Activated CD8-positive, alpha-beta T cell treated with anti-CD3 and anti-CD28 coated beads for 36 hours (primary cell): ENCODE measurements around the gene WDR49. TPM values are rescaled to one million over a fixed set of nuclear protein-coding genes. Genes with fewer than 3 reads are reported as not detected.

Experiments used
- ATAC-seq: fragments of 200-7000 bp; cut with Tn5 transposase; one replicate; pipeline ENCODE4 v1.10.0; 2021; ENCODE audit warnings: mild to moderate bottlenecking, moderate library complexity
- CTCF ChIA-PET: fragments of 350-600 bp; sonication (Branson Sonifier 250); formaldehyde crosslinking; loops from one replicate; lab custom pipeline; 2021; ENCODE audit warnings: antibody characterized with exemption; lab: Charles Lee
- POLR2A ChIA-PET: fragments of 350-600 bp; sonication (Branson Sonifier 250); formaldehyde crosslinking; loops from one replicate; lab custom pipeline; 2021; ENCODE audit warnings: antibody characterized with exemption; lab: Charles Lee
- DNase-seq: peaks from one replicate; pipeline ENCODE4 v3.0.0-alpha.2; 2020
- H3K27ac Mint-ChIP-seq: one replicate; pipeline ENCODE4 v1.8.0; 2021; ENCODE audit warnings: mild to moderate bottlenecking, mixed read lengths
- H3K27me3 Mint-ChIP-seq: one replicate; pipeline ENCODE4 v1.8.0; 2021; ENCODE audit warnings: mixed read lengths
- H3K36me3 Mint-ChIP-seq: one replicate; pipeline ENCODE4 v1.8.0; 2021; ENCODE audit warnings: low read depth, mixed read lengths
- H3K4me1 Mint-ChIP-seq: one replicate; pipeline ENCODE4 v1.8.0; 2021; ENCODE audit warnings: low read depth, mixed read lengths
- H3K4me3 Mint-ChIP-seq: one replicate; pipeline ENCODE4 v1.8.0; 2021; ENCODE audit warnings: mild to moderate bottlenecking, moderate library complexity, mixed read lengths
- H3K9me3 Mint-ChIP-seq: one replicate; pipeline ENCODE4 v1.8.0; 2021; ENCODE audit warnings: mixed read lengths
- intact Hi-C: fragments of 100-400 bp; cut with micrococcal nuclease; formaldehyde crosslinking; loops from one replicate; pipeline ENCODE4 v1.10.0; 2022
- total RNA-seq, 2 experiments: library from RNA; stranded (reverse); gene quantifications; one replicate each; pipeline ENCODE4 v1.2.3, GENCODE V29; 2021
- TF ChIP-seq, protein P1 (sequence below): fragments of 200-600 bp; IDR thresholded peaks from one replicate; pipeline ENCODE4 v1.8.0; 2022; ENCODE audit warnings: antibody characterized with exemption, mild to moderate bottlenecking

The WDR49 gene
- total RNA-seq, 2 experiments from 2014 or later = 0.29 to 0.36 TPM

- TF ChIP-seq, protein P1, sequence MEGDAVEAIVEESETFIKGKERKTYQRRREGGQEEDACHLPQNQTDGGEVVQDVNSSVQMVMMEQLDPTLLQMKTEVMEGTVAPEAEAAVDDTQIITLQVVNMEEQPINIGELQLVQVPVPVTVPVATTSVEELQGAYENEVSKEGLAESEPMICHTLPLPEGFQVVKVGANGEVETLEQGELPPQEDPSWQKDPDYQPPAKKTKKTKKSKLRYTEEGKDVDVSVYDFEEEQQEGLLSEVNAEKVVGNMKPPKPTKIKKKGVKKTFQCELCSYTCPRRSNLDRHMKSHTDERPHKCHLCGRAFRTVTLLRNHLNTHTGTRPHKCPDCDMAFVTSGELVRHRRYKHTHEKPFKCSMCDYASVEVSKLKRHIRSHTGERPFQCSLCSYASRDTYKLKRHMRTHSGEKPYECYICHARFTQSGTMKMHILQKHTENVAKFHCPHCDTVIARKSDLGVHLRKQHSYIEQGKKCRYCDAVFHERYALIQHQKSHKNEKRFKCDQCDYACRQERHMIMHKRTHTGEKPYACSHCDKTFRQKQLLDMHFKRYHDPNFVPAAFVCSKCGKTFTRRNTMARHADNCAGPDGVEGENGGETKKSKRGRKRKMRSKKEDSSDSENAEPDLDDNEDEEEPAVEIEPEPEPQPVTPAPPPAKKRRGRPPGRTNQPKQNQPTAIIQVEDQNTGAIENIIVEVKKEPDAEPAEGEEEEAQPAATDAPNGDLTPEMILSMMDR = no peak
- ATAC-seq (no peak), DNase-seq (no peak)
- ChIA-PET CTCF (no interaction called here), POLR2A (no interaction called here)
- H3K36me3 Mint-ChIP-seq = no peaks in the 10 kb centered on the region
- no peak overlapping the region for H3K27ac Mint-ChIP-seq
- H3K27me3 Mint-ChIP-seq = no peaks in the 10 kb centered on the region
- no peaks in the 10 kb centered on the region for H3K4me1 Mint-ChIP-seq
- H3K9me3 Mint-ChIP-seq = no peaks in the 10 kb centered on the region
- H3K4me3 Mint-ChIP-seq = no peak overlapping the region
- intact Hi-C loops = no loop called here
Observed at GRCh38 chr3:167493244-167493643, 160.5 kb downstream of the WDR49 start.

DNA sequence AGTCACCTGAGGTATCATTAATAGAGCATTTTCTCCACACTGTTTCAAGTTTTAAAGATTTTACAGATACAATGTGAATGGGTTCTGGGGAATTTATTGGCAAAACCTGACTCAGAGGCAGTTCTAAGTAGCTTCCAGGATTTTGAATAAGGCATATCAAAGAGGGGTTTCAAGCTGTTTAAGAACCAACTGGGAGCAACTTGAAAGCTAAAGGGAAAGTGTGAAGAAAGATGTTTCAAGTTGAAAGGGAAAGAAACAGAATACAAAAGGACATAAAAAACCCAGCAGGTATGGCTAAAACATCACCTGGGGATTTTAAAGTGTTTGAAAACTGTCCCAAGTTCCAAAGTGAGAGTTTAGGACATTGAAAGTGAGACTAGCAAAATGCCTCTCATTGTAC lies 162.1 kb downstream of the WDR49 start:
- no peaks in the 10 kb centered on the region for H3K36me3 Mint-ChIP-seq
- H3K9me3 Mint-ChIP-seq = no peaks in the 10 kb centered on the region
- POLR2A ChIA-PET = no interaction called here
- intact Hi-C loops = no loop called here
- H3K27me3 Mint-ChIP-seq = no peaks in the 10 kb centered on the region
- DNase-seq = no peak
- CTCF ChIA-PET = no interaction called here
- no peak overlapping the region for H3K27ac Mint-ChIP-seq
- no peak for ATAC-seq
- no peak overlapping the region for H3K4me3 Mint-ChIP-seq
- H3K4me1 Mint-ChIP-seq = no peaks in the 10 kb centered on the region
- TF ChIP-seq, protein P1 = no peak

DNA sequence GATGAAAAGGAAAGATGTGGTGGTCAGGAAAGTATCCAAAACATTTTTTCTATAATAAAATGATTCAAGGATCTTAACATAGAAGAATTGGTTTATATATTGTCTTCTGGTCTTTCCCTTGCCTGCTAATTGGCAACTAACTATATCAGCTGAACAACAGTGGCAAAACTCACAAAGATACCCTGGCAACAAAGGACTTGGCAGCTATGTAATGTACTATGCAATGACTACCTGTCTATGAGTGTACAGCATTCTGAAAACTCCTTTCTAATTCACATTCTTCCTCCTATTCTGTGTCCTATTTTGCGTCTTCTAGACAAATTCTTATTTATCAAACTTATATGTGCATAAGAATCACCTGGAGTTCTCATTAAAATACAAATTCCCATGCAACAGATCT lies 164.2 kb downstream of the WDR49 start:
- no peaks in the 10 kb centered on the region for H3K4me1 Mint-ChIP-seq
- H3K27me3 Mint-ChIP-seq = no peaks in the 10 kb centered on the region
- TF ChIP-seq, protein P1 = no peak
- DNase-seq (no peak), ATAC-seq (no peak)
- H3K36me3 Mint-ChIP-seq = no peaks in the 10 kb centered on the region
- no peak overlapping the region for H3K27ac Mint-ChIP-seq
- no peak overlapping the region for H3K4me3 Mint-ChIP-seq
- intact Hi-C loops = no loop called here
- POLR2A ChIA-PET = no interaction called here
- peaks cover 4% of the 10 kb centered on the region for H3K9me3 Mint-ChIP-seq
- CTCF ChIA-PET = no interaction called here

DNA sequence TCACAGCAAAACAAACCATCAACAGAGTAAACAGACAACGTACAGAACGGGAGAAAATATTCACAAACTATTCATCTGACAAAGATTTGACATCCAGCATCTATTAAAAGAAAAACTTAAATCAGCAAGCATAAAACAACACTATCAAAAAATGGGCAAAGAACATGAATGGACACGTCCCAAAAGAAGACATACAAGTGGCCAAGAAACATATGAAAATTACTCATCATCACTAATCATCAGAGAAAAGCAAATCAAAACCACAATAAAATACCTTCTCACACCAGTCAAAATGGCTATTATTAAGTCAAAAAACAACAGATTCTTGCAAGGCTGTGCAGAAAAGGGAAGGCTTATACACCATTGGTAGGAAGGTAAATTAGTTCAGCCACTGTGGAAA lies 166.2 kb downstream of the WDR49 start:
- TF ChIP-seq, protein P1 = no peak
- no peak for ATAC-seq
- Mint-ChIP-seq H3K27me3 (no peaks in the 10 kb centered on the region), H3K36me3 (no peaks in the 10 kb centered on the region), H3K4me3 (no peak overlapping the region), H3K27ac (no peak overlapping the region), H3K4me1 (no peaks in the 10 kb centered on the region), H3K9me3 (peaks cover 4% of the 10 kb centered on the region)
- ChIA-PET POLR2A (no interaction called here), CTCF (interaction anchor here (0.8 kb wide), 1 partner anchor 19 kb away, joined by 3 read pairs; no protein-coding TSS in a partner anchor)
- intact Hi-C loops = no loop called here
- DNase-seq = no peak

DNA sequence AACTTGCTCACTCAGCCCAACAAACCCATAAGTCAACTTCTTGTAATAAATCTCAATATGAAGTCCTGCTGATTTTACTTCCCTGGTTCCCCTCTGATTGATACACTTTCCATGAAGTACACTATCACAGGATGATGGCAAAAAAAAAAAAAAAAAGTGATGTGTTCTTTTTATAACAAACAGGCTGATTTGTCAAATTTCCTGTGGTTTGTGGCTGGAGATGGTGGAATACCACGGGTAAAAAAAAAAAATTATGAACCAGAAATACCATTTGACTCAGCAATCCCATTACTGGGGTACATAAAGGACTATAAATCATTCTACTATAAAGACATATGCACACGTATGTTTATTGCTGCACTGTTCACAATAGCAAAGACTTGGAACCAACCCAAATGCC lies 169.2 kb downstream of the WDR49 start:
- ChIA-PET CTCF (no interaction called here), POLR2A (no interaction called here)
- Mint-ChIP-seq H3K27ac (no peak overlapping the region), H3K36me3 (no peaks in the 10 kb centered on the region), H3K4me3 (no peak overlapping the region), H3K9me3 (peaks cover 4% of the 10 kb centered on the region), H3K4me1 (no peaks in the 10 kb centered on the region), H3K27me3 (no peaks in the 10 kb centered on the region)
- intact Hi-C loops = no loop called here
- TF ChIP-seq, protein P1 = no peak
- no peak for DNase-seq
- no peak for ATAC-seq
